Smooth muscle cell (in vitro differentiated cells): ENCODE measurements around the gene PERP. TPM values are rescaled to one million over a fixed set of nuclear protein-coding genes. Genes with fewer than 3 reads are reported as not detected.

Source experiments
- DNase-seq: peaks from one replicate; lab custom pipeline; 2025; ENCODE audit not compliant: unreplicated experiment; lab: John Stamatoyannopoulos, UW
- H2AFZ ChIP-seq: fragments of 200-600 bp; sonication (generic); 2 replicates; pipeline ENCODE4 v1.6.0; 2016; ENCODE audit warnings: antibody characterized with exemption, low read depth, mild to moderate bottlenecking
- H3F3A ChIP-seq: fragments of 200-600 bp; sonication (generic); 2 replicates; pipeline ENCODE4 v1.6.0; 2017; ENCODE audit warnings: antibody characterized with exemption, low read depth
- H3K27ac ChIP-seq: fragments of 200-600 bp; sonication (generic); 2 replicates; pipeline ENCODE4 v1.5.1; 2016; ENCODE audit warnings: low read depth, mild to moderate bottlenecking
- H3K27me3 ChIP-seq: fragments of 200-600 bp; sonication (generic); 2 replicates; pipeline ENCODE4 v1.6.1; 2016; ENCODE audit warnings: low read depth, mild to moderate bottlenecking
- H3K36me3 ChIP-seq: fragments of 200-600 bp; sonication (generic); 2 replicates; pipeline ENCODE4 v1.5.1; 2016; ENCODE audit warnings: low read depth
- H3K4me1 ChIP-seq: fragments of 200-600 bp; sonication (generic); 2 replicates; pipeline ENCODE4 v1.5.1; 2016; ENCODE audit warnings: low read depth
- H3K4me2 ChIP-seq: fragments of 200-600 bp; sonication (generic); 2 replicates; pipeline ENCODE4 v1.6.0; 2016; ENCODE audit warnings: mild to moderate bottlenecking
- H3K4me3 ChIP-seq: fragments of 200-600 bp; sonication (generic); 2 replicates; pipeline ENCODE4 v1.5.1; 2016; ENCODE audit warnings: mild to moderate bottlenecking
- H3K79me2 ChIP-seq: fragments of 200-600 bp; sonication (generic); 2 replicates; pipeline ENCODE4 v1.6.0; 2016; ENCODE audit warnings: low read depth, mild to moderate bottlenecking
- H3K9ac ChIP-seq: fragments of 200-600 bp; sonication (generic); 2 replicates; pipeline ENCODE4 v1.6.0; 2016; ENCODE audit warnings: low read depth
- H3K9me3 ChIP-seq: fragments of 200-600 bp; sonication (generic); replicated peaks from 2 replicates; pipeline ENCODE4 v1.5.1; 2016; ENCODE audit warnings: low read depth
- H4K20me1 ChIP-seq: fragments of 200-600 bp; sonication (generic); 2 replicates; pipeline ENCODE4 v1.6.0; 2016; ENCODE audit warnings: low read depth
- WGBS: methylation state at CpG from one replicate; pipeline ENCODE4 v1.1.7; 2016; ENCODE audit warnings: low lambda C conversion rate; 5-methylcytosine and 5-hydroxymethylcytosine counted together
- polyA plus RNA-seq: library from polyadenylated mRNA; unstranded; fragments of >200 nt; fragmentation: Nextera tagmentation; extraction: Ambion mirVana; gene quantifications from 2 replicates; pipeline ENCODE4 v1.2.1, GENCODE V29; 2016
- total RNA-seq: library from RNA; depleted of rRNA; stranded (reverse); fragments of >200 nt; gene quantifications from 2 replicates; pipeline ENCODE4 v1.2.3, GENCODE V29; 2014
- TF ChIP-seq, protein P1 (sequence below): fragments of 200-600 bp; sonication (generic); IDR thresholded peaks from 2 replicates; pipeline ENCODE4 v1.5.1; 2017; ENCODE audit warnings: borderline replicate concordance, mild to moderate bottlenecking, antibody characterized with exemption; ENCODE audit not compliant: insufficient read depth, poor library complexity, severe bottlenecking

PERP gene
- total and polyA plus RNA-seq, 2 experiments from 2014 or later: 70.9 to 237 TPM

DNA sequence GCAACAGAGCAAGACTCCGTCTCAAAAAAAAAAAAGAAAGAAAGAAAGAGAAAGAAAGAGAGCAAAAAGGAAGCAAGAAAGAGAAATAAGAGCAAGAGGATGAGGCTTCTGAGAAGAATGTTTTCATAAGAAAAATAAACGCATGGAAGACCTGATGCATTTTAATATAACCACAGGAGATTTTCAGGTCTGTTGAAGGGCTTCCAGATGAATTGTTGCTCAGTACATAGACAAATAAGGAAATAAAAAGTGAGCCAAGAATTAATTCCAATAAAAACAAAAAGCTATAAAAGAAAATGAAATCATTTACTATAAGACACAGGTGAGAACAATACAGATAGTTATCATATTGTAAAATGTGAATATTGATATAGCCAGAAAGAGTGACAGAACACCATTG, 43.5 kb downstream of the PERP start:
- no peak overlapping the region for H3K4me2 ChIP-seq
- no peaks in the 10 kb centered on the region for H3K4me1 ChIP-seq
- no peak overlapping the region for H3K4me3 ChIP-seq
- no peaks in the 10 kb centered on the region for H3K27me3 ChIP-seq
- no peaks in the 10 kb centered on the region for H4K20me1 ChIP-seq
- H3K27ac ChIP-seq: no peak overlapping the region
- H3K9me3 ChIP-seq: no peaks in the 10 kb centered on the region
- no peaks in the 10 kb centered on the region for H3K36me3 ChIP-seq
- no peak overlapping the region for H3K9ac ChIP-seq
- 97% methylated on average over 2 of the region's 2 CpGs for WGBS
- no peak overlapping the region for H2AFZ ChIP-seq
- no peak for DNase-seq
- H3F3A ChIP-seq: no peaks in the 10 kb centered on the region
- TF ChIP-seq, protein P1, sequence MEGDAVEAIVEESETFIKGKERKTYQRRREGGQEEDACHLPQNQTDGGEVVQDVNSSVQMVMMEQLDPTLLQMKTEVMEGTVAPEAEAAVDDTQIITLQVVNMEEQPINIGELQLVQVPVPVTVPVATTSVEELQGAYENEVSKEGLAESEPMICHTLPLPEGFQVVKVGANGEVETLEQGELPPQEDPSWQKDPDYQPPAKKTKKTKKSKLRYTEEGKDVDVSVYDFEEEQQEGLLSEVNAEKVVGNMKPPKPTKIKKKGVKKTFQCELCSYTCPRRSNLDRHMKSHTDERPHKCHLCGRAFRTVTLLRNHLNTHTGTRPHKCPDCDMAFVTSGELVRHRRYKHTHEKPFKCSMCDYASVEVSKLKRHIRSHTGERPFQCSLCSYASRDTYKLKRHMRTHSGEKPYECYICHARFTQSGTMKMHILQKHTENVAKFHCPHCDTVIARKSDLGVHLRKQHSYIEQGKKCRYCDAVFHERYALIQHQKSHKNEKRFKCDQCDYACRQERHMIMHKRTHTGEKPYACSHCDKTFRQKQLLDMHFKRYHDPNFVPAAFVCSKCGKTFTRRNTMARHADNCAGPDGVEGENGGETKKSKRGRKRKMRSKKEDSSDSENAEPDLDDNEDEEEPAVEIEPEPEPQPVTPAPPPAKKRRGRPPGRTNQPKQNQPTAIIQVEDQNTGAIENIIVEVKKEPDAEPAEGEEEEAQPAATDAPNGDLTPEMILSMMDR: no peak
- H3K79me2 ChIP-seq: no peaks in the 10 kb centered on the region

DNA sequence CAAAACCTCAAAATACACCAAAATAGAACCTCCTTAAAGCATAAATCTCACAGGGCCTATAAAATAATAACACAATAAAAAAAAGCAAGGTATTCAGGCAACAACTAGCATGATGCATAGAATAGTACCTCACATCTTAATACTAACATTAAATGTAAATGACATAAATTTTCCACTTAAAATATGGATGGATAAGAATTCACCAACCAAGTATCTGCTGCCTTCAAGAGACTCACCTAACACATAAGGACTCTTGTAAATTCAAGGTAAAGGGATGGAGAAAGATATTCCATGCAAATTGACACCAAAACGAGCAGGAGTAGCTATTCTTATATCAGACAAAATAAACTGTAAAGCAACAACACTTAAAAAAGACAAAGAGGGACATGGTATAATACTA, 52.2 kb downstream of the PERP start:
- Histone ChIP-seq H3K36me3 (no peaks in the 10 kb centered on the region), H3K9ac (no peak overlapping the region), H3K27ac (no peak overlapping the region), H3K4me1 (no peaks in the 10 kb centered on the region), H2AFZ (no peak overlapping the region), H3K9me3 (no peaks in the 10 kb centered on the region), H3K4me3 (no peak overlapping the region), H4K20me1 (no peaks in the 10 kb centered on the region), H3F3A (no peaks in the 10 kb centered on the region), H3K4me2 (no peak overlapping the region), H3K79me2 (no peaks in the 10 kb centered on the region), H3K27me3 (no peaks in the 10 kb centered on the region)
- 82% methylated on average over 1 of the region's 1 CpG for WGBS
- TF ChIP-seq, protein P1: no peak
- DNase-seq: no peak

DNA sequence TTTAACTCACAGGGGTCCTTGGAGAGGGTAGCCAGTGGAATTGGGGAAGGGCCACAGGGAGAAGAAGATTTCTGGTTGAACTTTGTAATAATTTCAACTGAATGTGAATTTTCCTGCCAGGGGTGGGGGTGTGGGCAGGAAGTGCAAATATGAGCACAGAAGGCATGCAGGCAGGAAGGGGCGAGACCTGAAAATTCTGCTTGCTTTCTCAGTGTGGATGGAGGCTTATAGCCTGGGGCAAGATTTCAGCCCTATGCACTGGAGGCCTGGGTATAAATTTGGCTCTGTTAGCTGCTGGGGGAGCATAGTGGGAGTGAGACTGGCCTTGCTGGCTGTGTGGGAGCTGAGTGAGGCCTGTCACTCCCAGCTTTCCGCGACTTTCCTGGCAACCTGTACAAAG, 54.4 kb downstream of the PERP start:
- no peak overlapping the region for H3K4me3 ChIP-seq
- no peak overlapping the region for H3K9ac ChIP-seq
- H3K27ac ChIP-seq: no peak overlapping the region
- TF ChIP-seq, protein P1: no peak
- no peak overlapping the region for H2AFZ ChIP-seq
- WGBS: 67% methylated on average over 3 of the region's 3 CpGs
- H3K36me3 ChIP-seq: no peaks in the 10 kb centered on the region
- no peaks in the 10 kb centered on the region for H3F3A ChIP-seq
- no peaks in the 10 kb centered on the region for H4K20me1 ChIP-seq
- no peaks in the 10 kb centered on the region for H3K27me3 ChIP-seq
- H3K79me2 ChIP-seq: no peaks in the 10 kb centered on the region
- no peaks in the 10 kb centered on the region for H3K4me1 ChIP-seq
- no peak overlapping the region for H3K4me2 ChIP-seq
- no peak for DNase-seq
- H3K9me3 ChIP-seq: no peaks in the 10 kb centered on the region

DNA sequence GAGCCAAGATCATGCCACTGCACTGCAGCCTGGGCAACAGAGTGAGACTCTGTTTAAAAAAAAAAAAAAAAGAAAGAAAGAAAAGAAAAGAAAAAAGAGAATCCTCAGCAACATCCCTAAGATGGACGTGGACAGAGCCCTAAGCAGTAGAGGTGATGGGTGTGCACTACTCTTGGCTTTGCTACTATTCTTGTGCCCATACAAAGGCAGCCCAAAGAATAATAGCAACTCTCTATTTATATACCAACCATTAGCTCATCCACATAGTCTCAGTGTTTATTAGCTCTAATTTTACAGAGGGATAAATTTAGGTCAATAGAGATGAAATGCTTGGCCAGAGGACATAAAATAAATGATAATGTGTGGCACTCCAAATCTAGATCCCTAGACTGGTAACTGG, 62.2 kb downstream of the PERP start:
- H3K36me3 ChIP-seq: no peaks in the 10 kb centered on the region
- no peaks in the 10 kb centered on the region for H4K20me1 ChIP-seq
- H3K9me3 ChIP-seq: no peaks in the 10 kb centered on the region
- H3K4me2 ChIP-seq: no peak overlapping the region
- H3K27me3 ChIP-seq: no peaks in the 10 kb centered on the region
- WGBS: 67% methylated on average over 1 of the region's 1 CpG
- H3K9ac ChIP-seq: no peak overlapping the region
- TF ChIP-seq, protein P1: no peak
- no peaks in the 10 kb centered on the region for H3K79me2 ChIP-seq
- H3K4me3 ChIP-seq: no peak overlapping the region
- no peaks in the 10 kb centered on the region for H3K4me1 ChIP-seq
- no peaks in the 10 kb centered on the region for H3F3A ChIP-seq
- DNase-seq: no peak
- no peak overlapping the region for H3K27ac ChIP-seq
- no peak overlapping the region for H2AFZ ChIP-seq
